Neural progenitor cell (in vitro differentiated cells): Measurements from ENCODE around the gene ZNF462. TPM values are rescaled to one million over a fixed set of nuclear protein-coding genes. Genes with fewer than 3 reads are reported as not detected.

Experiments used
- DNase-seq: peaks from one replicate; pipeline ENCODE4 v3.0.0-alpha.2; 2016; ENCODE audit warnings: low spot score
- H2AFZ ChIP-seq: fragments of 200-600 bp; sonication (generic); replicated peaks from 2 replicates; pipeline ENCODE4 v1.6.1; 2016; ENCODE audit warnings: antibody characterized with exemption
- H3F3A ChIP-seq: fragments of 200-600 bp; sonication (generic); 2 replicates; pipeline ENCODE4 v1.6.1; 2016; ENCODE audit warnings: antibody characterized with exemption, low read depth
- H3K27ac ChIP-seq: fragments of 200-600 bp; sonication (generic); 2 replicates; pipeline ENCODE4 v1.5.1; 2016; ENCODE audit warnings: mild to moderate bottlenecking
- H3K27me3 ChIP-seq: fragments of 200-600 bp; sonication (generic); 2 replicates; pipeline ENCODE4 v1.6.1; 2016; ENCODE audit warnings: mild to moderate bottlenecking, moderate library complexity
- H3K36me3 ChIP-seq: fragments of 200-600 bp; sonication (generic); 2 replicates; pipeline ENCODE4 v1.5.1; 2016
- H3K4me1 ChIP-seq: fragments of 200-600 bp; sonication (generic); 2 replicates; pipeline ENCODE4 v1.6.1; 2016; ENCODE audit warnings: mixed run types
- H3K4me2 ChIP-seq: fragments of 200-600 bp; sonication (generic); 2 replicates; pipeline ENCODE4 v1.6.1; 2016
- H3K4me3 ChIP-seq: fragments of 200-600 bp; sonication (generic); 2 replicates; pipeline ENCODE4 v1.5.1; 2016
- H3K79me2 ChIP-seq: fragments of 200-600 bp; sonication (generic); 2 replicates; pipeline ENCODE4 v1.6.1; 2016; ENCODE audit warnings: low read depth
- H3K9ac ChIP-seq: fragments of 200-600 bp; sonication (generic); 2 replicates; pipeline ENCODE4 v1.6.1; 2016
- H3K9me3 ChIP-seq: fragments of 200-600 bp; sonication (generic); 2 replicates; pipeline ENCODE4 v1.5.1; 2016; ENCODE audit warnings: low read depth
- H4K20me1 ChIP-seq: fragments of 200-600 bp; sonication (generic); 2 replicates; pipeline ENCODE4 v1.6.1; 2016; ENCODE audit warnings: low read depth
- H3K27ac Mint-ChIP-seq: 3 replicates; pipeline ENCODE4 v1.8.0; 2021; ENCODE audit warnings: mixed read lengths
- H3K27me3 Mint-ChIP-seq: 2 replicates; pipeline ENCODE4 v1.8.0; 2022; ENCODE audit warnings: low read depth, mild to moderate bottlenecking, inconsistent platforms, moderate library complexity, mixed read lengths; ENCODE audit not compliant: insufficient read depth
- H3K36me3 Mint-ChIP-seq: 3 replicates; pipeline ENCODE4 v1.8.0; 2021; ENCODE audit warnings: mixed read lengths
- H3K4me1 Mint-ChIP-seq: 3 replicates; pipeline ENCODE4 v1.8.0; 2021; ENCODE audit warnings: mixed read lengths
- H3K4me3 Mint-ChIP-seq: 3 replicates; pipeline ENCODE4 v1.8.0; 2021; ENCODE audit warnings: mild to moderate bottlenecking, moderate library complexity, mixed read lengths
- H3K9me3 Mint-ChIP-seq: 3 replicates; pipeline ENCODE4 v1.8.0; 2020; ENCODE audit warnings: mixed read lengths
- CTCF ChIP-seq: fragments of 200-600 bp; sonication (generic); IDR thresholded peaks from 2 replicates; pipeline ENCODE4 v1.5.1; 2017; ENCODE audit warnings: antibody characterized with exemption, mild to moderate bottlenecking
- EZH2 ChIP-seq: fragments of 200-600 bp; sonication (generic); IDR thresholded peaks from 2 replicates; pipeline ENCODE4 v1.6.1; 2017; ENCODE audit warnings: antibody characterized with exemption, mild to moderate bottlenecking, moderate library complexity
- EZH2phosphoT487 ChIP-seq: fragments of 200-600 bp; sonication (generic); IDR thresholded peaks from 2 replicates; pipeline ENCODE4 v1.6.1; 2017; ENCODE audit warnings: antibody characterized with exemption
- total RNA-seq: library from RNA; depleted of rRNA; stranded (reverse); fragments of >200 nt; gene quantifications from 2 replicates; pipeline ENCODE4 v1.2.3, GENCODE V29; 2015; ENCODE audit warnings: low replicate concordance

Gene ZNF462
- total RNA-seq, 1 donor from 2014 or later: 81.8 TPM

GRCh38 chr9:106933470-106933869 lies 70.5 kb downstream of the ZNF462 start:
- H3K4me1 Mint-ChIP-seq: no peaks in the 10 kb centered on the region
- Histone ChIP-seq H3K27me3 (no peaks in the 10 kb centered on the region), H3K9ac (no peak overlapping the region), H3K4me1 (peaks cover 12% of the 10 kb centered on the region), H3K27ac (no peak overlapping the region), H3F3A (peaks cover 3% of the 10 kb centered on the region), H2AFZ (no peak overlapping the region), H3K79me2 (peaks cover 89% of the 10 kb centered on the region), H3K9me3 (no peaks in the 10 kb centered on the region), H3K4me3 (no peak overlapping the region), H3K4me2 (no peak overlapping the region), H4K20me1 (peaks cover 26% of the 10 kb centered on the region), H3K36me3 (peaks cover 54% of the 10 kb centered on the region)
- no peak for DNase-seq
- peaks cover 3% of the 10 kb centered on the region for H3K27me3 Mint-ChIP-seq
- TF ChIP-seq EZH2 (no peak), CTCF (no peak), EZH2phosphoT487 (no peak)
- no peak overlapping the region for H3K27ac Mint-ChIP-seq
- H3K4me3 Mint-ChIP-seq: no peak overlapping the region
- H3K9me3 Mint-ChIP-seq: no peaks in the 10 kb centered on the region
- H3K36me3 Mint-ChIP-seq: peaks cover 82% of the 10 kb centered on the region

GRCh38 chr9:106934442-106935238 lies 71.7 kb downstream of the ZNF462 start:
- Histone ChIP-seq H3K27me3 (no peaks in the 10 kb centered on the region), H4K20me1 (peaks cover 22% of the 10 kb centered on the region), H3K79me2 (peaks cover 82% of the 10 kb centered on the region), H2AFZ (no peak overlapping the region), H3K4me3 (no peak overlapping the region), H3K36me3 (peaks cover 60% of the 10 kb centered on the region), H3K27ac (no peak overlapping the region), H3K9me3 (no peaks in the 10 kb centered on the region), H3F3A (peaks cover 3% of the 10 kb centered on the region), H3K4me1 (peaks cover 12% of the 10 kb centered on the region), H3K4me2 (no peak overlapping the region), H3K9ac (no peak overlapping the region)
- H3K36me3 Mint-ChIP-seq: peaks cover 82% of the 10 kb centered on the region
- H3K4me1 Mint-ChIP-seq: no peaks in the 10 kb centered on the region
- H3K27me3 Mint-ChIP-seq: peaks cover 3% of the 10 kb centered on the region
- no peaks in the 10 kb centered on the region for H3K9me3 Mint-ChIP-seq
- no peak overlapping the region for H3K27ac Mint-ChIP-seq
- no peak for DNase-seq
- TF ChIP-seq CTCF (no peak), EZH2 (no peak), EZH2phosphoT487 (no peak)
- H3K4me3 Mint-ChIP-seq: no peak overlapping the region

- H3K27me3 Mint-ChIP-seq: no peaks in the 10 kb centered on the region
- peaks cover 12% of the 10 kb centered on the region for H4K20me1 ChIP-seq
- peaks cover 77% of the 10 kb centered on the region for H3K36me3 Mint-ChIP-seq
- H3K9me3 Mint-ChIP-seq: no peaks in the 10 kb centered on the region
- H3K4me3 Mint-ChIP-seq: no peak overlapping the region
- H3K27me3 ChIP-seq: no peaks in the 10 kb centered on the region
- peaks cover 12% of the 10 kb centered on the region for H3K4me1 ChIP-seq
- DNase-seq: no peak
- no peak for TF ChIP-seq EZH2
- no peak for TF ChIP-seq EZH2phosphoT487
- no peak for TF ChIP-seq CTCF
- H3K9me3 ChIP-seq: no peaks in the 10 kb centered on the region
- peaks cover 53% of the 10 kb centered on the region for H3K36me3 ChIP-seq
- H2AFZ ChIP-seq: no peak overlapping the region
- no peaks in the 10 kb centered on the region for H3K4me1 Mint-ChIP-seq
- H3F3A ChIP-seq: no peaks in the 10 kb centered on the region
- no peak overlapping the region for H3K9ac ChIP-seq
- H3K79me2 ChIP-seq: peaks cover 76% of the 10 kb centered on the region
- no peak overlapping the region for H3K27ac ChIP-seq
- no peak overlapping the region for H3K27ac Mint-ChIP-seq
- no peak overlapping the region for H3K4me2 ChIP-seq
- H3K4me3 ChIP-seq: no peak overlapping the region
Observed at GRCh38 chr9:106936680-106937079, 73.7 kb downstream of the ZNF462 start.
